ENCODE results near the gene ATOH1. TPM values are rescaled to one million over a fixed set of nuclear protein-coding genes. Genes with fewer than 3 reads are reported as not detected.

The ATOH1 gene
- total RNA-seq, 1 experiment from 2014 or later: not detected

- no TSS peak for BruUV-seq (replicated peaks)
- Histone ChIP-seq H3F3A (ENCODE audit: insufficient read depth, low read depth) (no peaks in the 10 kb centered on the region), H4K20me1 (ENCODE audit: insufficient read depth) (no peaks in the 10 kb centered on the region), H3K4me1 (replicated peaks; ENCODE audit: insufficient read depth) (no peaks in the 10 kb centered on the region), H3K27me3 (ENCODE audit: insufficient read depth, low read depth) (no peaks in the 10 kb centered on the region), H3K36me3 (ENCODE audit: low read depth) (no peaks in the 10 kb centered on the region), H3K4me3 (no peak overlapping the region), H3K9me3 (ENCODE audit: insufficient read depth, low read depth) (no peaks in the 10 kb centered on the region), H3K9me2 (ENCODE audit: insufficient read depth) (no peaks in the 10 kb centered on the region), H2AFZ (no peak overlapping the region), H3K79me2 (ENCODE audit: low read depth) (no peaks in the 10 kb centered on the region), H3K4me2 (no peak overlapping the region), H3K27ac (no peak overlapping the region)
- DNase-seq: no peak
- intact Hi-C loops (cut with micrococcal nuclease; ENCODE audit: unreplicated experiment): no loop called here
- TF ChIP-seq, protein P1, sequence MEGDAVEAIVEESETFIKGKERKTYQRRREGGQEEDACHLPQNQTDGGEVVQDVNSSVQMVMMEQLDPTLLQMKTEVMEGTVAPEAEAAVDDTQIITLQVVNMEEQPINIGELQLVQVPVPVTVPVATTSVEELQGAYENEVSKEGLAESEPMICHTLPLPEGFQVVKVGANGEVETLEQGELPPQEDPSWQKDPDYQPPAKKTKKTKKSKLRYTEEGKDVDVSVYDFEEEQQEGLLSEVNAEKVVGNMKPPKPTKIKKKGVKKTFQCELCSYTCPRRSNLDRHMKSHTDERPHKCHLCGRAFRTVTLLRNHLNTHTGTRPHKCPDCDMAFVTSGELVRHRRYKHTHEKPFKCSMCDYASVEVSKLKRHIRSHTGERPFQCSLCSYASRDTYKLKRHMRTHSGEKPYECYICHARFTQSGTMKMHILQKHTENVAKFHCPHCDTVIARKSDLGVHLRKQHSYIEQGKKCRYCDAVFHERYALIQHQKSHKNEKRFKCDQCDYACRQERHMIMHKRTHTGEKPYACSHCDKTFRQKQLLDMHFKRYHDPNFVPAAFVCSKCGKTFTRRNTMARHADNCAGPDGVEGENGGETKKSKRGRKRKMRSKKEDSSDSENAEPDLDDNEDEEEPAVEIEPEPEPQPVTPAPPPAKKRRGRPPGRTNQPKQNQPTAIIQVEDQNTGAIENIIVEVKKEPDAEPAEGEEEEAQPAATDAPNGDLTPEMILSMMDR (conservative IDR thresholded peaks at IDR 0.05): no peak
- no peak for TF ChIP-seq EZH2 (IDR thresholded peaks at IDR 0.05; ENCODE audit: low read depth)
- ChIA-PET POLR2A (ENCODE audit: unreplicated experiment) (no interaction called here), CTCF (no interaction called here)
Observed at GRCh38 chr4:93852680-93853079, 24.1 kb downstream of the ATOH1 start.

DNA sequence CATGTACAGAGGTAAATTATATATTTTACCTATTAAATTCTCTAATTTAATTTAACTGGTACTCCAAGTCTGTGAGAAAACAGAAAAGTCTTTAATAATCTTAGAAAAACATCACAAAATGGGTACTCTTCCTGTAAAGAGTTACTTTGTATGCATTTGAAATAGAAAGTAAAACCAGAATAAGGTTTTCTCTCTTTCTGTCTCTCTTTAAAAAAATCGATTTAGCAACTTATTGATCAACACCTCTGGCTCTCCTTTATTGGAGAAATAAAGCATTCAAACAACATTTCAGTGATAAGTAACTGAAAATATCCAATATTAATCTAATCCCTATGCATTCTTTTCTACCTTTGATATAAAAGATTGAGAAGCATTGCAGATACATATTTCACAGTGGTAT is 27.4 kb downstream of the ATOH1 start:
- Histone ChIP-seq H3K79me2 (ENCODE audit: low read depth) (no peaks in the 10 kb centered on the region), H3F3A (ENCODE audit: insufficient read depth, low read depth) (no peaks in the 10 kb centered on the region), H3K4me2 (no peak overlapping the region), H3K27ac (no peak overlapping the region), H2AFZ (no peak overlapping the region), H3K9me2 (ENCODE audit: insufficient read depth) (no peaks in the 10 kb centered on the region), H3K4me1 (replicated peaks; ENCODE audit: insufficient read depth) (no peaks in the 10 kb centered on the region), H3K9me3 (ENCODE audit: insufficient read depth, low read depth) (no peaks in the 10 kb centered on the region), H3K4me3 (no peak overlapping the region), H4K20me1 (ENCODE audit: insufficient read depth) (no peaks in the 10 kb centered on the region), H3K36me3 (ENCODE audit: low read depth) (no peaks in the 10 kb centered on the region), H3K27me3 (ENCODE audit: insufficient read depth, low read depth) (no peaks in the 10 kb centered on the region)
- intact Hi-C loops (cut with micrococcal nuclease; ENCODE audit: unreplicated experiment): no loop called here
- BruUV-seq (replicated peaks): no TSS peak
- CTCF ChIA-PET: no interaction called here
- no peak for TF ChIP-seq EZH2 (IDR thresholded peaks at IDR 0.05; ENCODE audit: low read depth)
- no peak for DNase-seq
- POLR2A ChIA-PET (ENCODE audit: unreplicated experiment): no interaction called here

DNA sequence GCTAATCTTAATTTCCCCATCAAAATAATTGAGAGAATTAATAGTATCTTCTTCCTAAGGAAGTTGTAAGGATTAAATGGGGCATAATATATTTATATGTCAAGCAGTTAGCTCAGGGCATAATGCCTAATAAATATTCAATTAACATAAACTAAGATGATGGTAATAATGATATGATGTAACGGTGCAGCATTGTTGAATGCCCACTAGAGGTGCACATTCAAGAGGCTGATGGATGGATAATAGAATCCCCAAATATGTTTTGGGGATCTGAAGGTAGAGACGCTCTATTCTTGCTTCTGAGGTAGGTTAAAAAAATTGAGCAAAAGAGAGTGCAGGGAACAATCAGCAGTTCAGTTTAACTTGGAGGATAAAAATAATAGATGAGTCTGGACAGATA is 37.1 kb downstream of the ATOH1 start:
- TF ChIP-seq, protein P1 (conservative IDR thresholded peaks at IDR 0.05): no peak
- no peak for TF ChIP-seq EZH2 (IDR thresholded peaks at IDR 0.05; ENCODE audit: low read depth)
- BruUV-seq (replicated peaks): no TSS peak
- Histone ChIP-seq H3K9me3 (ENCODE audit: insufficient read depth, low read depth) (no peaks in the 10 kb centered on the region), H3K27ac (no peak overlapping the region), H3K36me3 (ENCODE audit: low read depth) (no peaks in the 10 kb centered on the region), H3K9me2 (ENCODE audit: insufficient read depth) (no peaks in the 10 kb centered on the region), H3F3A (ENCODE audit: insufficient read depth, low read depth) (no peaks in the 10 kb centered on the region), H4K20me1 (ENCODE audit: insufficient read depth) (no peaks in the 10 kb centered on the region), H3K79me2 (ENCODE audit: low read depth) (no peaks in the 10 kb centered on the region), H2AFZ (no peak overlapping the region), H3K4me1 (replicated peaks; ENCODE audit: insufficient read depth) (no peaks in the 10 kb centered on the region), H3K27me3 (ENCODE audit: insufficient read depth, low read depth) (no peaks in the 10 kb centered on the region), H3K4me2 (no peak overlapping the region), H3K4me3 (no peak overlapping the region)
- CTCF ChIA-PET: no interaction called here
- POLR2A ChIA-PET (ENCODE audit: unreplicated experiment): no interaction called here
- no peak for DNase-seq
- intact Hi-C loops (cut with micrococcal nuclease; ENCODE audit: unreplicated experiment): no loop called here

- no peaks in the 10 kb centered on the region for H3F3A ChIP-seq (ENCODE audit: insufficient read depth, low read depth)
- H3K27ac ChIP-seq: no peak overlapping the region
- H2AFZ ChIP-seq: no peak overlapping the region
- ChIA-PET POLR2A (ENCODE audit: unreplicated experiment) (no interaction called here), CTCF (no interaction called here)
- intact Hi-C loops (cut with micrococcal nuclease; ENCODE audit: unreplicated experiment): no loop called here
- TF ChIP-seq, protein P1 (conservative IDR thresholded peaks at IDR 0.05): no peak
- no peak for TF ChIP-seq EZH2 (IDR thresholded peaks at IDR 0.05; ENCODE audit: low read depth)
- H3K4me2 ChIP-seq: no peak overlapping the region
- no peaks in the 10 kb centered on the region for H3K27me3 ChIP-seq (ENCODE audit: insufficient read depth, low read depth)
- H4K20me1 ChIP-seq (ENCODE audit: insufficient read depth): no peaks in the 10 kb centered on the region
- no TSS peak for BruUV-seq (replicated peaks)
- H3K4me1 ChIP-seq (replicated peaks; ENCODE audit: insufficient read depth): no peaks in the 10 kb centered on the region
- no peaks in the 10 kb centered on the region for H3K9me3 ChIP-seq (ENCODE audit: insufficient read depth, low read depth)
- DNase-seq: no peak
- H3K36me3 ChIP-seq (ENCODE audit: low read depth): no peaks in the 10 kb centered on the region
- H3K79me2 ChIP-seq (ENCODE audit: low read depth): no peaks in the 10 kb centered on the region
- no peaks in the 10 kb centered on the region for H3K9me2 ChIP-seq (ENCODE audit: insufficient read depth)
- no peak overlapping the region for H3K4me3 ChIP-seq
Observed at GRCh38 chr4:93867416-93868001, 39.0 kb downstream of the ATOH1 start.
